HCT116 (cell line): ENCODE measurements around the gene FOXK1. TPM values are rescaled to one million over a fixed set of nuclear protein-coding genes. Genes with fewer than 3 reads are reported as not detected.

Source experiments
- ATAC-seq: fragments of 200-7000 bp; cut with Tn5 transposase; 2 replicates; pipeline ENCODE4 v1.9.1; 2020; ENCODE audit warnings: mild to moderate bottlenecking, moderate library complexity
- BruUV-seq: library from RNA; stranded (reverse); fragments of 400-500 nt; replicated peaks from 2 replicates; lab custom pipeline; 2021; lab: Mats Ljungman, UMichigan
- CTCF ChIA-PET: fragments of 300-600 bp; sonication (Branson Sonifier 250); formaldehyde crosslinking; loops from one replicate; lab custom pipeline; 2021; ENCODE audit warnings: antibody characterized with exemption; lab: Charles Lee
- POLR2A ChIA-PET: fragments of 300-600, 350-600 bp; sonication (Branson Sonifier 250); formaldehyde crosslinking; loops from one replicate; lab custom pipeline; 2021; ENCODE audit warnings: antibody characterized with exemption; lab: Charles Lee
- RAD21 ChIA-PET, 2 experiments: fragments of 300-600 bp; sonication (Branson Sonifier 250); formaldehyde crosslinking; loops; one replicate each; lab custom pipeline; 2023; ENCODE audit warnings: low total read pairs in 2 of 2; ENCODE audit not compliant: uncharacterized antibody in 2 of 2, unreplicated experiment in 2 of 2, low non-redundant PET in 1 of 2; lab: Charles Lee
- DNase-seq: peaks from one replicate; pipeline ENCODE4 v3.0.0-alpha.2; 2010; ENCODE audit warnings: low read depth, low spot score
- H2AFZ ChIP-seq: fragments of 200-600 bp; shearing (Covaris generic), sonication (generic); 2 replicates; pipeline ENCODE4 v1.6.1; 2017; ENCODE audit warnings: low read depth, mixed run types, mixed read lengths, antibody characterized with exemption, low read length; ENCODE audit not compliant: poor library complexity, severe bottlenecking
- H3K27ac ChIP-seq: 2 replicates; pipeline ENCODE4 v1.5.1; 2012; ENCODE audit warnings: low read depth, low read length
- H3K27me3 ChIP-seq: fragments of 200-600 bp; sonication (generic); 2 replicates; pipeline ENCODE4 v1.6.1; 2016; ENCODE audit warnings: mixed run types, low read length, mixed read lengths; ENCODE audit not compliant: insufficient read depth
- H3K36me3 ChIP-seq, 2 experiments: fragments of 200-500 bp in 1 of 2; fragments of 200-600 bp in 1 of 2; sonication (Bioruptor generic) in 1 of 2; sonication (generic) in 1 of 2; 2 replicates each; pipeline versions ENCODE4 v1.5.1 to v1.6.1; 2014 to 2016; ENCODE audit warnings: low read length in 2 of 2, inconsistent platforms in 1 of 2, mixed read lengths in 1 of 2, mixed run types in 1 of 2; ENCODE audit not compliant: insufficient read depth in 2 of 2, control insufficient read depth in 1 of 2
- H3K4me1 ChIP-seq, 2 experiments: fragments of 200-600 bp in 1 of 2; sonication (generic) in 1 of 2; 2 replicates each; pipeline versions ENCODE4 v1.5.1 to v1.6.1; 2012 to 2017; ENCODE audit warnings: low read length in 2 of 2, inconsistent platforms in 1 of 2, mild to moderate bottlenecking in 1 of 2, mixed read lengths in 1 of 2, mixed run types in 1 of 2, moderate library complexity in 1 of 2; ENCODE audit not compliant: insufficient read depth in 2 of 2, control insufficient read depth in 1 of 2
- H3K4me2 ChIP-seq: fragments of 200-600 bp; sonication (generic); 2 replicates; pipeline ENCODE4 v1.6.1; 2017; ENCODE audit warnings: mixed run types, low read length, mixed read lengths
- H3K4me3 ChIP-seq, 2 experiments: fragments of 200-600 bp in 1 of 2; sonication (generic) in 1 of 2; replicated peaks in 1 of 2; 2 replicates each; pipeline ENCODE4 v1.5.1; 2011 to 2016; ENCODE audit warnings: low read length in 2 of 2, control low read depth in 1 of 2, low read depth in 1 of 2, mild to moderate bottlenecking in 1 of 2, mixed read lengths in 1 of 2, mixed run types in 1 of 2
- H3K79me2 ChIP-seq: fragments of 200-600 bp; sonication (generic); 2 replicates; pipeline ENCODE4 v1.6.1; 2017; ENCODE audit warnings: mild to moderate bottlenecking, mixed run types, low read length, moderate library complexity, mixed read lengths; ENCODE audit not compliant: insufficient read depth
- H3K9ac ChIP-seq: fragments of 200-600 bp; sonication (generic); 2 replicates; pipeline ENCODE4 v1.6.1; 2016; ENCODE audit warnings: low read length, mixed read lengths
- H3K9me2 ChIP-seq: fragments of 200-600 bp; sonication (generic), shearing (Covaris generic); 2 replicates; pipeline ENCODE4 v1.6.1; 2017; ENCODE audit warnings: mixed run types, mild to moderate bottlenecking, moderate library complexity; ENCODE audit not compliant: insufficient read depth
- H3K9me3 ChIP-seq, 2 experiments: fragments of 200-500 bp in 1 of 2; fragments of 200-600 bp in 1 of 2; sonication (Bioruptor generic) in 1 of 2; sonication (generic) in 1 of 2; 2 replicates each; pipeline ENCODE4 v1.6.1; 2014 to 2017; ENCODE audit warnings: low read length in 2 of 2, mixed read lengths in 2 of 2, inconsistent platforms in 1 of 2, low read depth in 1 of 2, mild to moderate bottlenecking in 1 of 2, mixed run types in 1 of 2, moderate library complexity in 1 of 2; ENCODE audit not compliant: control insufficient read depth in 1 of 2, insufficient read depth in 1 of 2
- H4K20me1 ChIP-seq: fragments of 200-600 bp; sonication (generic), shearing (Covaris generic); 2 replicates; pipeline ENCODE4 v1.6.1; 2017; ENCODE audit warnings: mixed run types, mild to moderate bottlenecking, moderate library complexity; ENCODE audit not compliant: insufficient read depth
- CBX3 ChIP-seq: IDR thresholded peaks from 2 replicates; pipeline ENCODE4 v1.6.1; 2012; ENCODE audit warnings: low read depth
- CTCF ChIP-seq, 3 experiments: fragments of 200-600 bp in 1 of 3; sonication (generic) in 1 of 3; IDR thresholded peaks in 2 of 3; conservative IDR thresholded peaks in 1 of 3; 2 replicates each; pipeline ENCODE4 v1.5.1; 2012 to 2017; ENCODE audit warnings: low read depth in 2 of 3, low read length in 2 of 3, antibody characterized with exemption in 1 of 3, borderline replicate concordance in 1 of 3, control low read depth in 1 of 3, mild to moderate bottlenecking in 1 of 3, mixed read lengths in 1 of 3, mixed run types in 1 of 3, moderate library complexity in 1 of 3; ENCODE audit not compliant: insufficient read depth in 1 of 3
- EGR1 ChIP-seq: IDR thresholded peaks from 2 replicates; pipeline ENCODE4 v1.6.1; 2012; ENCODE audit warnings: low read depth
- ELF1 ChIP-seq: IDR thresholded peaks from 2 replicates; pipeline ENCODE4 v1.6.1; 2012; ENCODE audit warnings: low read depth, borderline replicate concordance
- EZH2 ChIP-seq: fragments of 200-600 bp; sonication (generic); IDR thresholded peaks from 2 replicates; pipeline ENCODE4 v1.6.1; 2017; ENCODE audit warnings: antibody characterized with exemption, mixed run types
- EZH2phosphoT487 ChIP-seq: fragments of 200-600 bp; IDR thresholded peaks from 2 replicates; pipeline ENCODE4 v1.6.1; 2018; ENCODE audit warnings: antibody characterized with exemption, borderline replicate concordance
- JUND ChIP-seq: IDR thresholded peaks from 2 replicates; pipeline ENCODE4 v1.6.1; 2012
- MAX ChIP-seq: IDR thresholded peaks from 2 replicates; pipeline ENCODE4 v1.6.1; 2012
- POLR2A ChIP-seq: IDR thresholded peaks from 2 replicates; pipeline ENCODE4 v1.7.0; 2011; ENCODE audit warnings: borderline replicate concordance; ENCODE audit not compliant: insufficient read depth, insufficient read length; ENCODE audit errors: extremely low read depth
- POLR2AphosphoS5 ChIP-seq: IDR thresholded peaks from 2 replicates; pipeline ENCODE4 v1.6.1; 2011; ENCODE audit warnings: mild to moderate bottlenecking, low read depth, low read length, moderate library complexity
- RAD21 ChIP-seq: IDR thresholded peaks from 2 replicates; pipeline ENCODE4 v1.6.1; 2012; ENCODE audit warnings: low read depth, mild to moderate bottlenecking
- SIN3A ChIP-seq: IDR thresholded peaks from 2 replicates; pipeline ENCODE4 v1.6.1; 2012; ENCODE audit warnings: low read depth
- SP1 ChIP-seq: IDR thresholded peaks from 2 replicates; pipeline ENCODE4 v1.6.1; 2012; ENCODE audit warnings: low read depth
- SRF ChIP-seq: IDR thresholded peaks from 2 replicates; pipeline ENCODE4 v1.6.1; 2012; ENCODE audit warnings: low read depth
- TCF7L2 ChIP-seq: IDR thresholded peaks from 2 replicates; pipeline ENCODE4 v1.7.0; 2011; ENCODE audit warnings: borderline replicate concordance, inconsistent platforms; ENCODE audit not compliant: insufficient read depth, insufficient read length; ENCODE audit errors: extremely low read depth
- YY1 ChIP-seq: IDR thresholded peaks from 2 replicates; pipeline ENCODE4 v1.6.1; 2011; ENCODE audit warnings: low read length, low read depth, moderate library complexity, mild to moderate bottlenecking; ENCODE audit not compliant: insufficient replicate concordance; ENCODE audit errors: extremely low read depth
- ZFX ChIP-seq: fragments of 450-650 bp; IDR thresholded peaks from 2 replicates; pipeline ENCODE4 v1.6.1; 2017
- ZNF274 ChIP-seq: fragments of 200-500 bp; sonication (Bioruptor generic); IDR thresholded peaks from 2 replicates; pipeline ENCODE4 v1.6.1; 2014; ENCODE audit warnings: mild to moderate bottlenecking, low read depth, low read length, inconsistent platforms
- intact Hi-C: fragments of 100-400 bp; cut with micrococcal nuclease; formaldehyde crosslinking; loops from 2 replicates; pipeline ENCODE4 v1.10.0; 2022
- total RNA-seq: library from RNA; stranded (reverse); gene quantifications from one replicate; pipeline ENCODE4 v1.2.1, GENCODE V29; 2021; ENCODE audit not compliant: unreplicated experiment
- TF ChIP-seq, protein P1 (sequence below): IDR thresholded peaks from 2 replicates; pipeline ENCODE4 v1.6.1; 2012; ENCODE audit warnings: low read depth

Gene FOXK1
- total RNA-seq, 1 experiment from 2014 or later = 60.5 TPM

DNA sequence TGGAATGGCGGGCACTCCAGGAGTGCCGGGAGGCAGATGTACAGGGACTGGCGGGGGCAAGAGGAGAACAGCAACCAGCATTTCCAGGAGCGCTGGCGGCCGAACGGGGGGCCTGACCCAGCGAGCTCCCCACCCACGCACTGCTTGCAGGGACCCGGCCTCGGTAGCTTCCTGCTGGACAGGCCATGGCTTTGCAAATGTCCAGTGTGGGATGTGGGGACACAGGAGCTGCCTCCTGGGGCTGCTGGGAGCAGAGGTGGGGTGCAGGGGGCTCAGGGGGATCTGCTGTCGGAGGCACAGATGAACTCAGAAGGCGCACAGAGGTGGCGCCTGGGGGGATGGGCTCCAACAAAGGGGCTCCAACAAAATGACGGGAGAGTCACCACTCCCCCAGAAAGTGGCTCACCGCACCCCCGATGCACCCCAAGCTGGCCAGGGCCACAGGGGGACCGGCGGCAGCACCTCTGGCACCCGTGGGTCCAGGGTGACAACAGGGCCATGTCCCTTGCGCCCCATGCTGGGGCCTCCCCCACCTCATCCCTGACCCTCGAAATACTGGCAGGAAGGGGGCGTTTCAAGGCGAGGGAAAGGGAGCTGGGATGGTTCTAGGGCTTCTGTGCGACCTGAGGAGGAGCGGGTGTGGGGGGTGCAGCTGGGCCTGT is 134.5 kb downstream of the FOXK1 start:
- ATAC-seq = no peak
- H3K9me2 ChIP-seq = no peaks in the 10 kb centered on the region

More for the DNA sequence above, 134.5 kb downstream of the FOXK1 start:
- no peaks in the 10 kb centered on the region for H3K79me2 ChIP-seq
- no peaks in the 10 kb centered on the region for H3K27me3 ChIP-seq
- no peak overlapping the region for H3K4me3 ChIP-seq
- no peak overlapping the region for H3K27ac ChIP-seq
- ChIA-PET POLR2A (no interaction called here), CTCF (interaction anchor here (0.9 kb wide), 1 partner anchor 67 kb away, joined by 3 read pairs; the partner anchor contains the start of gene RADIL), RAD21 (no interaction called here)
- H2AFZ ChIP-seq = no peak overlapping the region
- BruUV-seq = no TSS peak
- no peaks in the 10 kb centered on the region for H3K36me3 ChIP-seq
- TF ChIP-seq ZNF274 (no peak), SP1 (no peak), ZFX (no peak), MAX (no peak), ELF1 (no peak), SIN3A (no peak), RAD21 (no peak), JUND (no peak), EGR1 (no peak), EZH2phosphoT487 (no peak), CBX3 (no peak), TCF7L2 (no peak), CTCF (IDR thresholded peaks at IDR 0.05 in 2 of 3, conservative IDR thresholded peaks at IDR 0.05 in 1 of 3; ENCODE audit: borderline replicate concordance in 1 of 3, insufficient read depth in 1 of 3, low read depth in 2 of 3, low read length in 2 of 3) (no peak), POLR2AphosphoS5 (no peak), POLR2A (no peak), EZH2 (no peak), SRF (no peak), YY1 (no peak)
- TF ChIP-seq, protein P1, sequence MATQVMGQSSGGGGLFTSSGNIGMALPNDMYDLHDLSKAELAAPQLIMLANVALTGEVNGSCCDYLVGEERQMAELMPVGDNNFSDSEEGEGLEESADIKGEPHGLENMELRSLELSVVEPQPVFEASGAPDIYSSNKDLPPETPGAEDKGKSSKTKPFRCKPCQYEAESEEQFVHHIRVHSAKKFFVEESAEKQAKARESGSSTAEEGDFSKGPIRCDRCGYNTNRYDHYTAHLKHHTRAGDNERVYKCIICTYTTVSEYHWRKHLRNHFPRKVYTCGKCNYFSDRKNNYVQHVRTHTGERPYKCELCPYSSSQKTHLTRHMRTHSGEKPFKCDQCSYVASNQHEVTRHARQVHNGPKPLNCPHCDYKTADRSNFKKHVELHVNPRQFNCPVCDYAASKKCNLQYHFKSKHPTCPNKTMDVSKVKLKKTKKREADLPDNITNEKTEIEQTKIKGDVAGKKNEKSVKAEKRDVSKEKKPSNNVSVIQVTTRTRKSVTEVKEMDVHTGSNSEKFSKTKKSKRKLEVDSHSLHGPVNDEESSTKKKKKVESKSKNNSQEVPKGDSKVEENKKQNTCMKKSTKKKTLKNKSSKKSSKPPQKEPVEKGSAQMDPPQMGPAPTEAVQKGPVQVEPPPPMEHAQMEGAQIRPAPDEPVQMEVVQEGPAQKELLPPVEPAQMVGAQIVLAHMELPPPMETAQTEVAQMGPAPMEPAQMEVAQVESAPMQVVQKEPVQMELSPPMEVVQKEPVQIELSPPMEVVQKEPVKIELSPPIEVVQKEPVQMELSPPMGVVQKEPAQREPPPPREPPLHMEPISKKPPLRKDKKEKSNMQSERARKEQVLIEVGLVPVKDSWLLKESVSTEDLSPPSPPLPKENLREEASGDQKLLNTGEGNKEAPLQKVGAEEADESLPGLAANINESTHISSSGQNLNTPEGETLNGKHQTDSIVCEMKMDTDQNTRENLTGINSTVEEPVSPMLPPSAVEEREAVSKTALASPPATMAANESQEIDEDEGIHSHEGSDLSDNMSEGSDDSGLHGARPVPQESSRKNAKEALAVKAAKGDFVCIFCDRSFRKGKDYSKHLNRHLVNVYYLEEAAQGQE = no peak
- no peak overlapping the region for H3K4me2 ChIP-seq
- no peak overlapping the region for H3K9ac ChIP-seq
- H4K20me1 ChIP-seq = no peaks in the 10 kb centered on the region
- intact Hi-C loops = no loop called here
- no peaks in the 10 kb centered on the region for H3K9me3 ChIP-seq
- DNase-seq = no peak
- H3K4me1 ChIP-seq = no peaks in the 10 kb centered on the region
